ENCODE data around the gene LCOR. TPM values are rescaled to one million over a fixed set of nuclear protein-coding genes. Genes with fewer than 3 reads are reported as not detected.

Gene LCOR
- total RNA-seq, 2 donors from 2014 or later = 36.9 to 43.3 TPM

- Histone ChIP-seq H3K27ac (ENCODE audit: low read depth, low read length) (no peak overlapping the region), H3K9me3 (ENCODE audit: control insufficient read depth, low read length) (no peaks in the 10 kb centered on the region), H3K9ac (ENCODE audit: extremely low read depth, low read length, poor library complexity, severe bottlenecking) (no peak overlapping the region), H3K4me1 (ENCODE audit: control insufficient read depth, insufficient read depth, low read length) (no peaks in the 10 kb centered on the region), H3K36me3 (ENCODE audit: control insufficient read depth, insufficient read depth, low read length) (peaks cover 5% of the 10 kb centered on the region), H3K27me3 (ENCODE audit: control insufficient read depth, insufficient read depth, low read length, poor library complexity, severe bottlenecking) (no peaks in the 10 kb centered on the region), H3K4me3 (ENCODE audit: low read length) (no peak overlapping the region)
- Mint-ChIP-seq H3K27me3 (ENCODE audit: insufficient read depth) (no peaks in the 10 kb centered on the region), H3K9me3 (no peaks in the 10 kb centered on the region), H3K36me3 (ENCODE audit: low read depth) (peaks cover 4% of the 10 kb centered on the region), H3K4me3 (no peak overlapping the region), H3K4me1 (peaks cover 5% of the 10 kb centered on the region), H3K27ac (no peak overlapping the region)
- 100% methylated on average over 2 of the region's 2 CpGs for WGBS, 2 experiments (ENCODE audit: insufficient coverage in 1 of 2, insufficient read length in 1 of 2)
- no peak for TF ChIP-seq CTCF (conservative IDR thresholded peaks at IDR 0.05)
- DNase-seq = no peak
Observed at GRCh38 chr10:96971324-96971723, 139.2 kb downstream of the LCOR start.

DNA sequence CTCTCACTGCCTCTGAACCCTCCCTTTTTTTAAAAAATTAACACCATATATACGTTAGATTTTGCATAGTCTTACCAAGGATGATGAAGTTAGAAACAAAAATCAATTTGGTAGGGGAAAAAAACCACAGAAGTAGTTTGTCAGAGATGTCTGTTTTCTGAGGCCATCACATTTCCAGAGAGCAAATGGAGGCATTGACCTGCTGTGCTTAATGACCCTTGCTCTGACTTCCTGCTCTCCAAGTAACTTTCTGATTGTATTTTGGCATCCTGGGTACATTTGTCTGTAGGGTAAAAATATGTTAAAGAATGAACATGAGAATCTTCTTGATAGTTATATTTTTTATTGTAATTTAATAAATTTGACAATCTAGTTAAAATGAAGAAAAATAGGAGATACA is 140.2 kb downstream of the LCOR start:
- no peak overlapping the region for H3K4me3 ChIP-seq (ENCODE audit: low read length)
- no peak overlapping the region for H3K27ac ChIP-seq (ENCODE audit: low read depth, low read length)
- H3K36me3 Mint-ChIP-seq (ENCODE audit: low read depth) = no peaks in the 10 kb centered on the region
- H3K9me3 ChIP-seq (ENCODE audit: control insufficient read depth, low read length) = no peaks in the 10 kb centered on the region
- WGBS, 2 experiments (ENCODE audit: insufficient coverage in 1 of 2, insufficient read length in 1 of 2) = 88% methylated on average over 1 of the region's 1 CpG; no CpG with 5 or more reads in 1 of the 2 experiments
- TF ChIP-seq CTCF (conservative IDR thresholded peaks at IDR 0.05) = no peak
- H3K4me1 ChIP-seq (ENCODE audit: control insufficient read depth, insufficient read depth, low read length) = no peaks in the 10 kb centered on the region
- H3K36me3 ChIP-seq (ENCODE audit: control insufficient read depth, insufficient read depth, low read length) = peaks cover 5% of the 10 kb centered on the region
- H3K27me3 Mint-ChIP-seq (ENCODE audit: insufficient read depth) = no peaks in the 10 kb centered on the region
- H3K4me1 Mint-ChIP-seq = peaks cover 5% of the 10 kb centered on the region
- no peak overlapping the region for H3K9ac ChIP-seq (ENCODE audit: extremely low read depth, low read length, poor library complexity, severe bottlenecking)
- no peak overlapping the region for H3K4me3 Mint-ChIP-seq
- H3K9me3 Mint-ChIP-seq = no peaks in the 10 kb centered on the region
- no peak for DNase-seq
- H3K27me3 ChIP-seq (ENCODE audit: control insufficient read depth, insufficient read depth, low read length, poor library complexity, severe bottlenecking) = no peaks in the 10 kb centered on the region
- no peak overlapping the region for H3K27ac Mint-ChIP-seq

DNA sequence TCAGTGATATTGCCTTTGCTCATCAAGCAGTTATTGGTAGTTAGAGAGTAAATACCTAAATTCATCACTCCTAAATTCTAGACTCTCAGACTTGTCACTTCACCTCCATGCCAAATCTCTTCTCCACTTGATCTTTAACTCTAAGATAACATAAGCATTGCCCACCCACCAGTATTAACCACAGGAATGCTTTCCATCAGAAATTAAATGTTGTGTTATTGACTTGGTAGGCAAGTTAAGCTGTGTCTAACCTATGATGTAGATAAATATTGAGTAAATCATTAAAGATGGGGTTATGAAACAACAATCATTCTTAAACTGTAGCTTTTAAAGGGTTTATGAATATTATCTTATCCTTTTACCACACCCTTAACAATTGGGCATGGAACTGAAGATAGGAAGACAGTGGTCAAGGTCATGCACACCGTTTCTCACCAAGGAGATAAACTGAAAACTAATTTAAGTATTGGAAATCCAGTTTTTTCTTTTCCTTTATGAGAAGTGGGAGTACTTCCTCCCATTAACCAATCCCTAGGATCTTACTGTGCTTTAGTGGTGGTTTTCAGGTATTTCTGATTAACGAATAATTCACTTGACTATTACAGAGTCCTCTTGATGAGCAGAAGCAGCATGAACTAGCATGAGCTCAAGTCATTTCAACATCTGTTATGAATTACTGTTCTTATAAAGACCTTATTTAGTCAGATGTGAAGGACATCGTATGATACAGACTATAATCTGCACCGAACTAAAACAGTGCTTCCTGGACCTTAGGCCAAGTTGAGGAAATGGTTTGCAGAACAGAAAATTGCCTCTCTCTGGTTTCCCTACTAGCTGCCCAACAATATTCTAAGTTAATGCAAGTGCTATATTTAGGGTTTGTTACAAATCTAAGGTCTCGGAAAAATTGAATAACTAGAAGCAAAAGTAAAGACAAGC is 142.0 kb downstream of the LCOR start:
- Histone ChIP-seq H3K4me1 (ENCODE audit: control insufficient read depth, insufficient read depth, low read length) (no peaks in the 10 kb centered on the region), H3K4me3 (ENCODE audit: low read length) (no peak overlapping the region), H3K36me3 (ENCODE audit: control insufficient read depth, insufficient read depth, low read length) (no peaks in the 10 kb centered on the region), H3K9me3 (ENCODE audit: control insufficient read depth, low read length) (no peaks in the 10 kb centered on the region), H3K9ac (ENCODE audit: extremely low read depth, low read length, poor library complexity, severe bottlenecking) (no peak overlapping the region), H3K27ac (ENCODE audit: low read depth, low read length) (no peak overlapping the region), H3K27me3 (ENCODE audit: control insufficient read depth, insufficient read depth, low read length, poor library complexity, severe bottlenecking) (no peaks in the 10 kb centered on the region)
- Mint-ChIP-seq H3K4me1 (peaks cover 5% of the 10 kb centered on the region), H3K4me3 (no peak overlapping the region), H3K36me3 (ENCODE audit: low read depth) (no peaks in the 10 kb centered on the region), H3K9me3 (no peaks in the 10 kb centered on the region), H3K27me3 (ENCODE audit: insufficient read depth) (no peaks in the 10 kb centered on the region), H3K27ac (no peak overlapping the region)
- WGBS, 2 experiments (ENCODE audit: insufficient coverage in 1 of 2, insufficient read length in 1 of 2) = 95% methylated on average over 3 to 4 of the region's 5 CpGs
- no peak for TF ChIP-seq CTCF (conservative IDR thresholded peaks at IDR 0.05)
- no peak for DNase-seq

Data from endodermal cell (in vitro differentiated cells).